NCI-H146 treated with DMSO at 0.1 percent for 48 hours (cell line): ENCODE results near the gene ARMC2.
A peak's percentile ranks its signal among the peaks of the same experiment; 100 is the strongest.
"Not testable (repeated sequence)": the region's sequence is repeated elsewhere in the genome, so short reads cannot be mapped to it uniquely, and the experiment has no call there.

ENCODE experiments used
- DNase-seq: peaks from one replicate; lab custom pipeline; 2025; ENCODE audit not compliant: unreplicated experiment; lab: John Stamatoyannopoulos, UW

Gene ARMC2

DNA sequence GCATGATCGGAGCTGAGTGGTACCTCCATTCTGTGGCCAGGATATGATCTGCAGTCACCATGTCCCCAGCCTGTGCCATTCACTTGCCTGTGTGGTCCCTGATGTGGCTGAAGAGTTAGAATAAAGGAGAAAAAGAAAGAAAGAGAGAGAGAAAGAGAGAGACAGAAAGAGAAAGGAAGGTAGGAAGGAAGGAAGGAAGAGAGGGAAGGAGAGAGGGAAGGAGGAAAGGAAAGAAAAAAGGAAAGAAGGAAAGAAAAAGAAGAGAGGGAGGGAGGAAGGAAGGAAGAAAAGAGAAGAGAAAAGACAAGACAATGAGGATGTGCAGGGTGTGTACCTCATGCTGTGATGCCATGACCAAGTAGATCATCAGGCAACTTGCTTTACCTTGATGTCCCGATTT lies 22.1 kb downstream of the ARMC2 start:
- DNase-seq: no peak

DNA sequence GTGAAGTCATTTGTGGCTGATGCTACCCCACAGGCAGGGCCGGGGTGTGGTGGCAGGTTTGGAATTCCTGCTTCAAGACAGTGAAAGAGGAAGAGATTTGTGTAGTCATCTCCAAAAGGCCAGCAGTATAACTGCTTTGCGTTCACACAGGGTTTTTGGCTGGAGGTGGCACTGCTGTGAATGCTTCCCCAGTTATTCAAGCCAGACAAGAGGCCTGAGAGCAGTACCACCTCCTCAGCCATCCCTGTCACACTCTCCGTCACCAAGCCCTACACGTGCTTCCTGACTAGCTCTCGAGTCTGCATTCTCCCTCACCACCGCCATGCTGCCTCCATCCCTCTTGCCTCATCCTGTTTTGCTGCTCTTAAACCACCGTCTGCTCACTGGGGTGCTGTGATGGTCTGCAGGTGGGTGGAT lies 23.9 kb downstream of the ARMC2 start:
- no peak for DNase-seq

DNA sequence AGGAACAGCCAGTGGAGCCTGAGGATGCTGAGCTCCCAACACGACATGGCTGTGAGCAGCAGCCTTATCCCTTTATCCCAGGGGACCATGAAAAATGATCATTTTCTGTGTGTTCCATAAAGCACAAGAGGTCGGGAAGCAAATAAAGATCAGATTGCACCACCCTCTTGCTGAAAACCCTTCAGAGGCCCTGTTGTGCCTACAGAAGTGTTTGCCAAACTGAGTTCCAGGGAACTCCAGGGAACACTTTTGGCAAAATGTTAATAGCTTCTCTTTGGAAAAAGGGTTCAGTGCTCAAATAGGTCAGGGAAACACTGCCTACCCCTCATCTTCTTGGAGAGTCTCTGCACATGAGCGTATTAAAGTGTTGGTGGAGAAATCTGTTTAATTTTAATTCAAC lies 24.4 kb downstream of the ARMC2 start:
- no peak for DNase-seq

DNA sequence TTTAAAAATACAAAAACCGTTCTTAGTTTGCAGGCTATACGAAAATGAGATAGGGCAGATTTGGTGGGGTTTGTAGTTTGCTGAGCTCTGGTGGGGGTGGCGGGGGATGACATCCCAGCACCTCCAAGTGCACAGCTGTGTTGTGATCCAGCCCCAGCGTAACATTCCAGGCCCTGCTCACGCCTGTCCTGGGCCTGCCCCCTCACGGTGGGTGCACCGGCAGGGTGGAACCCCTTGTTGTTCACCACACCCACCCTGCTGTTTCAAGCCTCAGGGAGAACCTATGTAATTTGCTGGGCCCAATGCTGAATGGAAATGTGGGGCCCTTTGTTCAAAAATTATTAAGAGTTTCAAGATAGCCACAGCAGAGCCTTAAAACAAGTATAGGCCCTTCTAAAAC lies 25.0 kb downstream of the ARMC2 start:
- DNase-seq: no peak

DNA sequence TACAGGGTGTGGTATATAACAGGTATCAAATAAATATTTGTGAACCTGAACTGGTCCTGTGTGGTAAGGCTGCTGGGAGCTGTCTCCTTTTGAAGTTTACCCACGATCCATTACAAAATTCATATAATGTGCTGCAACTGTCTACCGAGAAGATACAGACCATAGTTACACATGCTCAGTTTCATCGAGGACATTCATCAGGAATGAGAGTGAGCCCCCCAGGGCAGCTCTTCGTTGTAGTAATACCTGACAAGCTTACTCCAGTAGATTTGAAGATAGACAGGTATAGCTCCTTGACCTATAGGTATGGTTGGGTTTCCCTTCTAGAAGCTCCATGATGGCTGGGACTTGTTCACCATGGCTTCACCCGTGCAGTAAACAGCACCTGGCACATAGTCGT lies 25.7 kb downstream of the ARMC2 start:
- no peak for DNase-seq

DNA sequence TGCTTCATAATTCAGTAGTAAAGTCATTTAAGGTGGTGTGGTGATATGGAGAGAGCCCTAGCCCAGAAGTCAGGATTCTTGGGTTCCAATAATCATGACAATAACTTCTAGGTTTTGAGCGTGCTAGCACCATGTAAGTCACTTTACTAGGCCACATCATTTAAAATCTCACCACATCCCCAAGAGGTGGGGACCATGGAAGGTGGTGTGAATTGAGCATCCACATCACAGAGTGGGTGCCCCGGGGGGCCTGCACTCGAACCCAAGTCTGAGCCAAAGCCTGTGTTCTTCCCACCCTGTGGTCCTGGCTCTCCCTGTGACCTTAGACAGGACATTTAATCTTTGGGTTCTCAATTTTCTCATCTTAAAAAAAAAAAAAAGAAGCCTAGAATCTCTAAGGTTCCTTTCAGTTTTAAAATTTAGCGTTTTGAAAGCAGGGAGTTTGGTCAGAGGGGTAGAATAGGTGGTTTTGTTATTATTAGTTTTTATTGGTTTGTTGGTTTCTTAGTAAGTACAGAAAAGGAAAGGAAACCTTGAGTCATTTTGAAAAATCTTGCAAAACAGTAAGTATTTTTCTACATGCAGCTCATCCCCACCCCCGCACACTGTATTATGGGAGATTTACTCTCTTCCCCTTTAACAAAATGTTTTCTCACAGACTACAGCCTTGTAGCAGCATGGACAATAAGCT lies 26.4 kb downstream of the ARMC2 start:
- DNase-seq: no peak

DNA sequence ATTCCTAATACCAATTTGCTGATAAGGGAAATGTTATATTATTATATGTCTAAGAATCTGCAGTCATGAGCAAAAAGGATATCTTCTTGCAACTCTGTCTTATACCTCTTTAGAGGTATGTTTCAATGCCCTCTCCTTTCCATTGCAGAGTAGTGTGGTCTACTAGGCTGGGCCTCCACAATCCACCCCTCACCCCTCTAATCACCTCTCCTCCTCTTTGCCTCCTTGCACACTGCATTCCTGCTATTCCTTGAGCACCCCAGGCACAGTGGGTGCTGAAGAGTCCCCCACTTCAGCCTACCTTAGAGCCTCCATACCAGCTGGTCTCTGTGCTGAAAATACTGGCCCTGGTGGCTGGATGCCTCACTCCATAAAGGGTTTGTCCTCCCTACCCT lies 26.9 kb downstream of the ARMC2 start:
- DNase-seq: no peak

DNA sequence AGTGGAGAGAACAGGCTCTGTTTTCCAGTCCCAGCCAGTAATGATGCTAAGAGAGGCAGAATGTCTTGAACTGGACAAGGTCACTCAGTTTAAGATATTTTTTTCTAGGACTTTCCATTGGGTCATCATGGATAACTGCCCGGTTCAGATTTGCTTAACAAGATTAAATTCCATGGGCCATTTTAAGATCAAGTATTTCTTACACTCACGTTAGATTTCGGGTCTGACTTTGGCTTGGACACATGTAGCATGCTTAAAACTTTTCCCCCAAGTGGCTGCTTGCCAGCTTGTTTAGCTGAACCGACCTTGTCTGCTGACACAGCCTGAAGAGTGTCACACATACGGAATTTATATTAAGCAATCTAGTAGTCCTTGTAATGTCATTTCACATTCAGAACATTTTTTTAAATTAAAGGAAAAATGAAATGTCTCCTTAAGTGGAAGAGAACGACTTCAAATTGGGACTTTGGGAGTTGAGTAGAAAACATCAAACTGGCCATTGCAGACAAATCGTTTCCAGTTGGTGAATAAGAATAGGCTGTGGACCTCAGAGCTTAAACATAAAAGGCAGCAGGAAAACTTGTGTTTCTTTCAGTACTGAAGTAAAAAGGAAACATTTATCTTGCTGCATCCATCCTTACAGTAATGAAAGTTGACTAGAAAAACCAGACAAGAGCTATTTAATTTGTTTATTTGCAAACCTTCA lies 29.0 kb downstream of the ARMC2 start:
- no peak for DNase-seq

DNA sequence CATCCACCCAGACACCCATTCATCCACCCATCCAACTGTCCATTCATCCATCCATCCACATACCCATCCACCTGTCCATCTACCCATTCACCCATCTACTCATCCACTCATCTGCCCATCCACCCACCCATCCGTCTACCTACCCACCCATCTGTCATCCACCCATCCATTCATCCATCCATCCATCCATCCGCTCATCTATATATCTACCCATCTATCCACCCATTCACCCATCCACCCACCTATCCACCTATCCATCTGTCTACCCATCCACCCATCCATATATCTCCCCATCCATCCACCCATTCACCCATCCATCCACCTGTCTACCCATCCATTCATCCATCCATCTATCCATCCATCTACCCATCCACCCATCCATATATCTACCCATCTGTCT lies 30.7 kb downstream of the ARMC2 start:
- DNase-seq: no peak

DNA sequence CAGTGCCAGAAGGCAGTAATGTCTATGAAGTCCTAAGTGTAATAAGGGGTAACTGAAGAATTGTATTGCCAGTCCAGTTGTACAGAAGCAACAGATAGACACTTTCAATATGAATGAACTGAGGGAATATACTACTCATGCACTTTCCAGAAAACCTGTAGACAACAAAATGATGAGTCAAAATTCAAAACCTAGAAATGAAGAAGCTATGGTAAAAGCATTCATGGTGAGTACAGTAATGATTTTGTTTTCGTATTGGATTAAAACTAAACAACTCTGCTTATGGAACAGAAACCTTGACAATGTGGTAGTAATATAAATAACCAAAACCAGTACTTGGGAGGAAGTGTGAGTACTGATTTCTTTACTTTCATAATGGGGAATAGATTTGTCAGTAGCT lies 35.0 kb downstream of the ARMC2 start:
- no peak for DNase-seq

DNA sequence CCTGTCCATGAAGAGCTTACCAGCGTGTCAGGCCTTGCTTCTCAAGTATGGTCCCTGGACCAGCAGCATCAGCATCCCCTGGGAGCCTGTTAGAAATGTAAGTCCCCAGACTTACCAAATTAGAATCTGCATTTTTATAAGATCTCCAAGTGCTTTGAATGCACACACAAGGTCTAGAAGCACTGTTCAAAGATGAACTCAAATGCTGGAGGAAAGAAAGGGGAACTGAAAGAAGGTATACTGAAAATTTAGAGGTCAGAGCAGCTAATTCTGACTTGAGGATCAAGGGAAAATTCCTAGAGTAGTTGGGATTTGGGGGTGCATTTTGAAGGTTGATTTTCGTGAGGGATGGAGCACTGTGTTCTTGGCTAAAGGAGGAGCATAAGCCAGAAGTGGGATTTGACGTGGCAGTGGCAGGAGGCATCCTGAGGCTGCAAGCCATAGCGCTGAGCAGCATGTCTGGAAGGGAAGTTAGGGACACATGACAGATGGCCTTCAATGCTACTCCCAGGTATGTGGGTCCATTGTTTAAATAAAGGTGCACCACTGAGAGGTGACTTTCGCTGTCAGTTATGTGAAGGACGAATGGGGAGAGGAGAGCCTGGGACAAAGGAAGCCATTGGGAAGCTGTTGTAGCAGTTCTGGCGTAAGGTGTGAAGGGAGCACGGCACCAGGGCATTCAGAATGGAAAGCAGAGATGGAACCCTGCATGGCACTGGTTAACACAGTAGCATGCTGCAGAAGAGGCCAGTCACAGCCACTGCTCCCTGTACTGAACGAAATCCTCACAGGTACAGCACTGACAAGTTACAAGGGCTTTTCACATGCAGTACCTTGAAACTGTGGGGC lies 36.2 kb downstream of the ARMC2 start:
- no peak for DNase-seq

DNA sequence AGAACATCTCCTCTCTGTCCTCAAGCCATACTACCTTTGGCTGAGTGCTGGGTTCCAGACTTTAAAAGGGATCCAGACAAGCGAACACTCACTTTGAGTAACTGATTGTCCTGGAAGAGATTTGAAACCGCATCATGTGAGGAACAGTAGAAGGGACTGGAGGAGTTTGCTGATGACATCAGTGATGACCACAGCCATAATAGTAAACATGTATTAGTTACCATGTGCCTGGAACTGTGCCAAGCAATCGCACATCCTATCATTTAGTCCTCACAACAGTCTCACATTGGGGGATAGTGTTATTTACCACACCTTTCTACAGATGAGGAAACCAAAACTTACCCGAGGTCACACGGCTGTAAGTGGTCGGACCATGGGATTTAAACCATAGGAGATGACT lies 39.8 kb downstream of the ARMC2 start:
- no peak for DNase-seq

DNA sequence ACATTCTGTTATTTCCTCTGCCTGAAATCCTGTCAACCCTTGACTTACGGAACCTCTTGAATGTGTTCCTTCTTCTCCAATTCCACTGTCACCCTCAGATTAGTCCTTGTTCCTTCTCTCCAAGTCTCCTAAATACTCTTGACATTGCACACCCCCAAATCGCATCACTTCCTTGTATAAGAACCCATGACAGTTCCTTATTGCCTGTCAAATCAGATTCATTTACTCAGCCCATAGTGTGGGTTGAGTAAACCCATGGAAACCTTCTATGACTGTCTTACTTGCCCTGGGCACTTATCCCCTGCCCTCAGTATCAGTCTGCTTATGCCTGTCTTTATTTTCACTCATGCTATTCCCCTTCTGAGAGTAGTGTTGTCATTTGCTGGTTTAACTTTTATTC lies 40.5 kb downstream of the ARMC2 start:
- no peak for DNase-seq

DNA sequence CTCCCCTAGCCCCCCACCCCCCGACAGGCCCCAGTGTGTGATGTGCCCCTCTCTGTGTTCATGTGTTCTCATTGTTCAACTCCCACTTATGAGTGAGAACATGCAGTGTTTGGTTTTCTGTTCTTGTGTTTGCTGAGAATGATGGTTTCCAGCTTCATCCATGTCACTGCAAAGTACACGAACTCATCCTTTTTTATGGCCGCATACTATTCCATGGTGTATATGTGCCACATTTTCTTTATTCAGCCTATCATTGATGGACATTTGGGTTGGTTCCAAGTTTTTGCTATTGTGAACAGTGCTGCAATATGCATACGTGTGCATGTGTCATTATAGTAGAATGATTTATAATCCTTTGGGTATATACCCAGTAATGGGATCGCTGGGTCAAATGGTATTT lies 42.7 kb downstream of the ARMC2 start:
- not testable (repeated sequence) for DNase-seq

DNA sequence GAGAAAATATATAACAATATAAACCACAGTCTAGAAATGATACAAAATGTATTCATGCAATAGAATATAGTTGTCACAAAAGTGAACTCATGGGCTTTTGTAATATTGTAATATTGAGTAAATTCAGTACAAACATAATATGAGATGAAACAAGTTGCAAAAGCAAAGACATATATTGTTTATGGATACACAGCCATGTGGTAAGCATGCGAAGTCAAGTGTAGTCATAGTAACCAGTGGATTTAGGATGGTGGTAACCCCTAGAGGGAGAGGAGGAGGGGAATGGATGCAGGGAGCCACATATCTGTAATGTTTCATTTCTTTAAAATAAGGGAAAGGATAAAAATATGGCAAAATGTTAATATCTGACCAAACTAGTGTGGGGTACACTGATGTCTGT lies 47.3 kb downstream of the ARMC2 start:
- no peak for DNase-seq

DNA sequence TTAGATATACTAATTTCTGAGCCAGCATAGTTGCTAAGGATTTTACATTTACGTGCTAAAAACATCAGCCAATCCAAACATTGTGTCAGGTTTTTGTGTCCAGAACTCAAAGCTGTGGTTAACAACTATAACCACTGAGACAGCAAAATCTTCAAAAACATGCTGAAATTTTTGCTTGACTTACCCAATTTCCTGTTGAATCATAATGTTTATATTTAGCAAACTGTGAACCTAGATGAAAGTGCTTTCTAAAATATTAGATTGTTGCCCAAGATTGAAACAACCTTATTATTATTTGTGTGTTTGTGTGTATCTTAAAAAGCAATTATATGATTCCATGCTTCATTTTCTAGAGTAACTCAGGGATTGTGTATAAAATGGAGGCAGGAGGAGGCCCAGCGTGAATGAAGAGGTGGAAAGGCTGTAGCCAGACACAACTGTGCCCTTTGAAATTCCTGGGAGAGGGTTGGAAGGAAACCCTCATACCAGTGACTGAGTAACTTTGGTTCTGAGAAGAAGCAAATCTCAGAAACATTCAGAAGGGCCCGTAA lies 48.0 kb downstream of the ARMC2 start:
- DNase-seq: no peak

DNA sequence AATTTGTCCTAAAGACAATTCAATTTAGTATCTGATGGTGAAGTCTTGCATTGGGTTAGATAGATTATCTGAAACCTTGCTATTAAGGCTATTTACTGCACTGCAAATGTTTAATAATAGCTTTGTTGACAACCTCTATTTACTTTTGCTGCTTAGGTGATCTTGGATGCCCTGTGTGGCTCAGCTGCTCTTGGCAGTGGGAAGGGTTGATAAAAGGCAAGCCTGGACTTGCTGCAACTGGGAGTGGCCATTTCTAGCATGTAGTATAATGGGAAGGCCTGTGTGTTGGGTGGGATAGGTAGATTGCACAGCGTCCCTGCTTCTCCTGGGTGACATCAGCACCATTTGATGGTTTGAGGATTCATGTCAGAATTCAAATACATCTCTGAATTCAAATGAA lies 49.1 kb downstream of the ARMC2 start:
- peak; percentile 82 for DNase-seq

DNA sequence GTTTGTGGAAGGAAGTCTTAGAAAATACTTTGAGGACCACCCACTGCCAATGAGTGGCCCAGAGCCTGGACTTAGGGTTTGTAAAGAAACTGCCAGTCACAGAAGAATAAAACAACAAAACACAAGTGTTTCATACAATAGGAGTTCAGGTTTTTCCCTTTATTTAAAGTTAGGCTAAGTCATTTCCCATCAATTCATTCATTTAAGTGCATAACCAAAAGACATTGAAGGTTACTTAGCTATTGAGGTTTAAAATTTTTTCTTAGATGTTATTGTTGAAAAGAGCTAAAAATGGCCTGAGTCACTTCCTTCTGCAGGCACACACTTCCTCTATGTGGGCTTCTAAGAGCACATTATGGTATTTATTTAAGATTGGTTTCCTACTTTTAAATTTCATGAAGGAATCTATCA lies 54.2 kb downstream of the ARMC2 start:
- no peak for DNase-seq

DNA sequence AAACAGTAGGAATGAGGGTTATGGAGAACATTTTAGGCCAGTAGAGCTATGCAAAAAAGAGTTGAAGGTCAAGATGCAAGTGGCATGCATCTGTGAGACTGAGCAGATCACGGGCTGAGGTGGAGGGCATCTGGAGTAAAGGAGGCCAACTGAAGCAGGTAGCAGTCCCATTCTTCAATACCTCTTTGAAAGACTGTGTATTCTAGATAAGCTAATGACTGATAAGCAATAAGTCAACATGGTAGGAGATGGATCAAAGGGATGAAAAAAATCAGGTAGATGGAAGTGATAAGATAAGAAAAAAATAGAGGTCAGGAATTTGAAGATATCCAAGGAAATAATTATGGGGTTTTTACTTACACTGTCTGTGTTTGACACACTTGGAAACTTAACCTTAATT lies 55.6 kb downstream of the ARMC2 start:
- DNase-seq: peak; percentile 89

DNA sequence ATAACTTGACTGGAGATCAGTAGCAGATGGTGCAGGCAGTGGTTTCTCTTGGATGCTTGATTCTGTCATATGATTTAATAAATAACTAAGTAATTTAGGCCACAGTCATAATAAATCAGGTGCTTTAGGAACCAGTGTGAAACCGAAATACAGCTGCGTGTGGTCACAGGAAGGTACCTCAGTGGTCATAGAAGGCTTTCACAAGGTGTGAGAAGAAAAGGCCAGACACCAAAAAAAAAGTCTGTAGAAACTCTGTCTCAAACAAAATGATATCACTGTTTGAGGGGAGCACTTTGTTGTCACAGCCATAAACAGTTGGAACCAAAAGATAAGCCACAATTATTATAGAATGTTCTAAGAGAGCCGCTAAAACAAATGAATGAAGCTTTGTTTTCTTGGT lies 56.5 kb downstream of the ARMC2 start:
- DNase-seq: no peak

DNA sequence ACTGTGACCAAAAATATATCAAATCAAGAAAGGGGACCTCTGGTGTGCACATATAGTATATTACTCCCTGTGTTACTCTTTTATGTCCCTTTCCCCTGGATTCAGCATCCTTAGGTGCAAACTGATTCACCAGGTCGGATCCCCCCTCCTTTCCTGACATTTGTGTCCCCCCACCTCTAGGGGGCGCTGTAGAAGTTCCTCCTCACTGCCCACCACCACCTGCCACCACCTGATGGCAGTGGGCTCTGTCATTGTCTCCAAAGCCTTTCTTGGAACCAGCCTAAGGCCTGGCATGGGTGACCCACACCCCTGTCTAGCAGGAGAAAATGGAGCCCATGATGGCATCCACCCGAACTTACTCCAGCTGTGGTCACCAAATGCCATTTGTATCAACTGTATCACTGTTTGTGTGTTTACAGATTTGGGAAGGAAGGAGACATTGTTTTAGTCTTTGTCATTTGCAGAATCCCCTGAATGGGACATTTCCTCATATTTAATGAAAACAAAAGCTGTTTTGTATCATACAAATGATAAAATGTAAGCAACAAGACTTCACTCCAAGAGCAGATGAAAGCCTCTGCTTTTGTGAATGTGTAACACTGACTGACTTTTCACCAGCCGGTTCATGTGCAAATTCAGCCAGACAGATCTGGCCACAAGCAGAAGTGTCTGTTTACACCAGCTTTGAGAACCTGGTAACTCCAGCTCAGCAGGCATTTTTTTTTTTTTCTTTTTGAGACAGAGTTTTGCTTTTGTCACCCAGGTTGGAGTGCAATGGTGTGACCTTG lies 66.2 kb downstream of the ARMC2 start:
- DNase-seq: no peak
